Panc1 (cell line): ENCODE results near the gene CCL20. TPM values are rescaled to one million over a fixed set of nuclear protein-coding genes. Genes with fewer than 3 reads are reported as not detected.

Experiments used
- ATAC-seq: fragments of 200-7000 bp; cut with Tn5 transposase; 2 replicates; pipeline ENCODE4 v1.9.1; 2020; ENCODE audit warnings: mild to moderate bottlenecking, moderate library complexity
- BruUV-seq: library from RNA; stranded (reverse); fragments of 400-500 nt; replicated peaks from 2 replicates; lab custom pipeline; 2021; lab: Mats Ljungman, UMichigan
- CTCF ChIA-PET: fragments of 300-600 bp; sonication (Branson Sonifier 250); formaldehyde crosslinking; loops from one replicate; lab custom pipeline; 2022; ENCODE audit warnings: antibody characterized with exemption; lab: Charles Lee
- POLR2A ChIA-PET: fragments of 300-600 bp; sonication (Branson Sonifier 250); formaldehyde crosslinking; loops from one replicate; lab custom pipeline; 2022; ENCODE audit warnings: antibody characterized with exemption; lab: Charles Lee
- DNase-seq: peaks from one replicate; pipeline ENCODE4 v3.0.0-alpha.2; 2010; ENCODE audit warnings: low read depth, low spot score
- H3K27ac ChIP-seq: 2 replicates; pipeline ENCODE4 v1.5.1; 2011; ENCODE audit warnings: mild to moderate bottlenecking, low read length, inconsistent platforms
- H3K27me3 ChIP-seq: fragments of 200-500 bp; sonication (Bioruptor generic); 2 replicates; pipeline ENCODE4 v1.6.0; 2014; ENCODE audit warnings: low read length, inconsistent platforms; ENCODE audit not compliant: control insufficient read depth, insufficient read depth
- H3K36me3 ChIP-seq: fragments of 200-500 bp; sonication (Bioruptor generic); 2 replicates; pipeline ENCODE4 v1.5.1; 2014; ENCODE audit warnings: inconsistent platforms, mild to moderate bottlenecking, low read length, moderate library complexity; ENCODE audit not compliant: control insufficient read depth, insufficient read depth
- H3K4me1 ChIP-seq: 2 replicates; pipeline ENCODE4 v1.5.1; 2011; ENCODE audit warnings: inconsistent platforms, mild to moderate bottlenecking, low read length, moderate library complexity; ENCODE audit not compliant: control insufficient read depth, insufficient read depth
- H3K4me3 ChIP-seq, 2 experiments: 2 replicates each; pipeline ENCODE4 v1.5.1; 2011 to 2012; ENCODE audit warnings: low read depth in 2 of 2, low read length in 2 of 2, mild to moderate bottlenecking in 2 of 2, inconsistent platforms in 1 of 2, moderate library complexity in 1 of 2
- H3K9me3 ChIP-seq: fragments of 200-500 bp; sonication (Bioruptor generic); 2 replicates; pipeline ENCODE4 v1.5.1; 2014; ENCODE audit warnings: low read depth, mild to moderate bottlenecking, inconsistent platforms, low read length, moderate library complexity; ENCODE audit not compliant: control insufficient read depth, insufficient read depth
- POLR2AphosphoS5 ChIP-seq: IDR thresholded peaks from 2 replicates; pipeline ENCODE4 v1.6.1; 2012; ENCODE audit warnings: mild to moderate bottlenecking, low read depth, low read length, moderate library complexity
- SIN3A ChIP-seq: IDR thresholded peaks from 2 replicates; pipeline ENCODE4 v1.6.1; 2012; ENCODE audit warnings: low read depth, mild to moderate bottlenecking, low read length, moderate library complexity, borderline replicate concordance; ENCODE audit not compliant: insufficient read depth
- TCF7L2 ChIP-seq: IDR thresholded peaks from 2 replicates; pipeline ENCODE4 v1.6.1; 2011; ENCODE audit warnings: mild to moderate bottlenecking, low read depth, low read length, inconsistent platforms
- in situ Hi-C: cut with HindIII; loops from 2 replicates; pipeline ENCODE4 v1.10.0; 2016; ENCODE audit warnings: low sequenced_read_pairs, low pct_unique_long_range_greater_than_20kb
- intact Hi-C: fragments of 100-400 bp; cut with micrococcal nuclease; formaldehyde crosslinking; loops from one replicate; pipeline ENCODE4 v1.10.0; 2022; ENCODE audit not compliant: unreplicated experiment
- total RNA-seq: library from RNA; stranded (reverse); gene quantifications from one replicate; pipeline ENCODE4 v1.2.1, GENCODE V29; 2021; ENCODE audit not compliant: unreplicated experiment
- TF ChIP-seq, protein P1 (sequence below): fragments of 450-650 bp; IDR thresholded peaks from 2 replicates; pipeline ENCODE4 v1.5.1; 2017; ENCODE audit warnings: mild to moderate bottlenecking
- TF ChIP-seq, protein P2 (sequence below), 2 experiments: IDR thresholded peaks; 2 replicates each; pipeline ENCODE4 v1.6.1; 2011 to 2012; ENCODE audit warnings: low read depth in 2 of 2, control low read depth in 1 of 2, low read length in 1 of 2, mild to moderate bottlenecking in 1 of 2, moderate library complexity in 1 of 2; ENCODE audit not compliant: insufficient read depth in 1 of 2

Gene CCL20
- total RNA-seq, 1 experiment from 2014 or later, result not detected

DNA sequence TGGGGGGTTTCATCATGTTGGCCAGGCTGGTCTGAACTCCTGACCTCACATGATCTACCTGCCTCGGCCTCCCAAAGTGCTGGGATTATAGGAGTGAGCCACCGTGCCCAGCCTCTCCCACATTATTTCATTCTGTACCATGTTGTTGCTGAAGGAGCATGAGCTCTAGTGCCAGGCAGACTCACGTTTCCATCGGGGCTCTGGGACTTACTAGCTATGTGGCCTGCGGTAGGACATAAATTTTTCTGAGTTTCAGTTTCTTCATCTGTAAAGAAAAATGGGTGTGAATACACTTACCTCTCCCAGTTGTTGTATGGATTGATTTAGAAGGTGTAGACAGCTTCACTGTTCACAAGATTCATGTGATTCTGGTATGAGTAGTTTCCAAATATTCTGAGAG, 30.8 kb upstream of the CCL20 start:
- intact Hi-C loops, result no loop called here
- ChIA-PET POLR2A (no interaction called here), CTCF (interaction anchor here (0.6 kb wide), 1 partner anchor 69 kb away, joined by 9 read pairs; no protein-coding TSS in a partner anchor)
- H3K27me3 ChIP-seq, result no peaks in the 10 kb centered on the region
- in situ Hi-C loops, result no loop called here
- no peak overlapping the region for H3K4me3 ChIP-seq
- H3K36me3 ChIP-seq, result no peaks in the 10 kb centered on the region
- no peak for DNase-seq
- no peak overlapping the region for H3K27ac ChIP-seq
- no peaks in the 10 kb centered on the region for H3K9me3 ChIP-seq
- no TSS peak for BruUV-seq
- TF ChIP-seq SIN3A (no peak), TCF7L2 (no peak), POLR2AphosphoS5 (no peak)
- TF ChIP-seq, protein P1, sequence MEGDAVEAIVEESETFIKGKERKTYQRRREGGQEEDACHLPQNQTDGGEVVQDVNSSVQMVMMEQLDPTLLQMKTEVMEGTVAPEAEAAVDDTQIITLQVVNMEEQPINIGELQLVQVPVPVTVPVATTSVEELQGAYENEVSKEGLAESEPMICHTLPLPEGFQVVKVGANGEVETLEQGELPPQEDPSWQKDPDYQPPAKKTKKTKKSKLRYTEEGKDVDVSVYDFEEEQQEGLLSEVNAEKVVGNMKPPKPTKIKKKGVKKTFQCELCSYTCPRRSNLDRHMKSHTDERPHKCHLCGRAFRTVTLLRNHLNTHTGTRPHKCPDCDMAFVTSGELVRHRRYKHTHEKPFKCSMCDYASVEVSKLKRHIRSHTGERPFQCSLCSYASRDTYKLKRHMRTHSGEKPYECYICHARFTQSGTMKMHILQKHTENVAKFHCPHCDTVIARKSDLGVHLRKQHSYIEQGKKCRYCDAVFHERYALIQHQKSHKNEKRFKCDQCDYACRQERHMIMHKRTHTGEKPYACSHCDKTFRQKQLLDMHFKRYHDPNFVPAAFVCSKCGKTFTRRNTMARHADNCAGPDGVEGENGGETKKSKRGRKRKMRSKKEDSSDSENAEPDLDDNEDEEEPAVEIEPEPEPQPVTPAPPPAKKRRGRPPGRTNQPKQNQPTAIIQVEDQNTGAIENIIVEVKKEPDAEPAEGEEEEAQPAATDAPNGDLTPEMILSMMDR, result no peak
- TF ChIP-seq, protein P2, sequence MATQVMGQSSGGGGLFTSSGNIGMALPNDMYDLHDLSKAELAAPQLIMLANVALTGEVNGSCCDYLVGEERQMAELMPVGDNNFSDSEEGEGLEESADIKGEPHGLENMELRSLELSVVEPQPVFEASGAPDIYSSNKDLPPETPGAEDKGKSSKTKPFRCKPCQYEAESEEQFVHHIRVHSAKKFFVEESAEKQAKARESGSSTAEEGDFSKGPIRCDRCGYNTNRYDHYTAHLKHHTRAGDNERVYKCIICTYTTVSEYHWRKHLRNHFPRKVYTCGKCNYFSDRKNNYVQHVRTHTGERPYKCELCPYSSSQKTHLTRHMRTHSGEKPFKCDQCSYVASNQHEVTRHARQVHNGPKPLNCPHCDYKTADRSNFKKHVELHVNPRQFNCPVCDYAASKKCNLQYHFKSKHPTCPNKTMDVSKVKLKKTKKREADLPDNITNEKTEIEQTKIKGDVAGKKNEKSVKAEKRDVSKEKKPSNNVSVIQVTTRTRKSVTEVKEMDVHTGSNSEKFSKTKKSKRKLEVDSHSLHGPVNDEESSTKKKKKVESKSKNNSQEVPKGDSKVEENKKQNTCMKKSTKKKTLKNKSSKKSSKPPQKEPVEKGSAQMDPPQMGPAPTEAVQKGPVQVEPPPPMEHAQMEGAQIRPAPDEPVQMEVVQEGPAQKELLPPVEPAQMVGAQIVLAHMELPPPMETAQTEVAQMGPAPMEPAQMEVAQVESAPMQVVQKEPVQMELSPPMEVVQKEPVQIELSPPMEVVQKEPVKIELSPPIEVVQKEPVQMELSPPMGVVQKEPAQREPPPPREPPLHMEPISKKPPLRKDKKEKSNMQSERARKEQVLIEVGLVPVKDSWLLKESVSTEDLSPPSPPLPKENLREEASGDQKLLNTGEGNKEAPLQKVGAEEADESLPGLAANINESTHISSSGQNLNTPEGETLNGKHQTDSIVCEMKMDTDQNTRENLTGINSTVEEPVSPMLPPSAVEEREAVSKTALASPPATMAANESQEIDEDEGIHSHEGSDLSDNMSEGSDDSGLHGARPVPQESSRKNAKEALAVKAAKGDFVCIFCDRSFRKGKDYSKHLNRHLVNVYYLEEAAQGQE (IDR thresholded peaks at IDR 0.05; ENCODE audit: insufficient read depth in 1 of 2, low read depth in 2 of 2, low read length in 1 of 2), result no peak
- H3K4me1 ChIP-seq, result no peaks in the 10 kb centered on the region
- ATAC-seq, result no peak

DNA sequence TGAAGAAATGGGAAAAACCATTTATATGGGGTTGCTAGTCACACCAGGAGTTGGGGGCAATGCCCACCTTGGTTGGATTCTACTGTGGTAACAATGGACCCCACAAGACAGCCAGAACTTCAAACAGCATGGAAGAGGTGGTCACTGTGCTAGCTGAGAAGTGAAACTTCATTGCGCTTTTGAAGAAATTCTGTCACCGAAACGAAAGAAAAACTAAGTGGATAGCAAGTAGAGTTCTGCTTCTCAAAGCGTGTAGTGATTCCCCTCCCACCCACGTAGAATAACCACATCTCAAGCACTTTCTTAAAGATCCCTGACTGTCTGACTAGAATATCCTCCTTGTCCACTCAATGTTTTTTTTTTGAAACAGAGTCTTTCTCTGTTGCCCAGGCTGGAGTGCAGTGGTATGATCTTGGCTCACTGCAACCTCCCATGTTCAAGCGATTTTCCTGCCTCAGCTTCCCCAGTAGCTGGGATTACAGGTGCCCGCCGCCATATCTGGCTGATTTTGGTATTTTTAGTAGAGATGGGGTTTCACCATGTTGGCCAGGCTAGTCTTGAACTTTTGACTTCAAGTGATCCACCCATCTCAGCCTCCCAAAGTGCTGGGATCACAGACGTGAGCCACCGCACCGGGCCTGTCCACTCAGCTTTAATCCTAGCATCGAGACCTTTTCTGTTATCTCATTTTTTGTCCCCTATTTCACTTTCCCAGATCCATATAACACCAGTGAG, 30.1 kb upstream of the CCL20 start:
- no peaks in the 10 kb centered on the region for H3K27me3 ChIP-seq
- TF ChIP-seq SIN3A (no peak), TCF7L2 (no peak), POLR2AphosphoS5 (no peak)
- TF ChIP-seq, protein P1, result no peak
- TF ChIP-seq, protein P2 (IDR thresholded peaks at IDR 0.05; ENCODE audit: insufficient read depth in 1 of 2, low read depth in 2 of 2, low read length in 1 of 2), result no peak
- ChIA-PET POLR2A (no interaction called here), CTCF (no interaction called here)
- no TSS peak for BruUV-seq
- H3K4me1 ChIP-seq, result no peaks in the 10 kb centered on the region
- in situ Hi-C loops, result no loop called here
- H3K9me3 ChIP-seq, result no peaks in the 10 kb centered on the region
- H3K4me3 ChIP-seq, result no peak overlapping the region
- intact Hi-C loops, result no loop called here
- H3K36me3 ChIP-seq, result no peaks in the 10 kb centered on the region
- H3K27ac ChIP-seq, result no peak overlapping the region
- no peak for DNase-seq
- no peak for ATAC-seq
